ENCODE measurements around the gene FLAD1. TPM values are rescaled to one million over a fixed set of nuclear protein-coding genes. Genes with fewer than 3 reads are reported as not detected.
"Not testable (repeated sequence)": the region's sequence is repeated elsewhere in the genome, so short reads cannot be mapped to it uniquely, and the experiment has no call there.

FLAD1 gene
- total RNA-seq, 1 experiment from 2014 or later: 72.8 TPM

GRCh38 chr1:154974808-154975408 is 8.2 kb upstream of the FLAD1 start:
- in situ Hi-C loops (cut with HindIII; ENCODE audit: low pct_unique_long_range_greater_than_20kb, low sequenced_read_pairs): no loop called here

GRCh38 chr1:154975409-154976059 is 7.6 kb upstream of the FLAD1 start:
- BruUV-seq (replicated peaks): TSS peak; percentile 87
- H3K27ac ChIP-seq (ENCODE audit: low read length): peak overlapping the region; percentile 98
- in situ Hi-C loops (cut with HindIII; ENCODE audit: low pct_unique_long_range_greater_than_20kb, low sequenced_read_pairs): no loop called here
- H3K4me3 ChIP-seq (ENCODE audit: low read depth in 2 of 2, low read length in 2 of 2): peak overlapping the region; percentile 77 to 88
- CTCF ChIA-PET: interaction anchor here (1.0 kb wide), 1 partner anchor 42 kb away, joined by 3 read pairs; no protein-coding TSS in a partner anchor
- DNase-seq (ENCODE audit: low read depth, low spot score): no peak
- H3K9me3 ChIP-seq (ENCODE audit: control insufficient read depth, insufficient read depth, low read depth, low read length): no peaks in the 10 kb centered on the region
- no peak for TF ChIP-seq REST (IDR thresholded peaks at IDR 0.05; ENCODE audit: insufficient read depth in 1 of 2, low read depth in 2 of 2, low read length in 1 of 2)
- TF ChIP-seq TCF7L2 (IDR thresholded peaks at IDR 0.05; ENCODE audit: low read depth, low read length): no peak
- no peak for TF ChIP-seq POLR2AphosphoS5 (IDR thresholded peaks at IDR 0.05; ENCODE audit: low read depth, low read length)
- TF ChIP-seq CTCF (IDR thresholded peaks at IDR 0.05): no peak
- no peak for TF ChIP-seq SIN3A (IDR thresholded peaks at IDR 0.05; ENCODE audit: borderline replicate concordance, insufficient read depth, low read depth, low read length)
- ATAC-seq: no peak
- intact Hi-C loops (cut with micrococcal nuclease; ENCODE audit: unreplicated experiment): no loop called here
- H3K36me3 ChIP-seq (ENCODE audit: control insufficient read depth, insufficient read depth, low read length): peaks cover 11% of the 10 kb centered on the region
- peaks cover 44% of the 10 kb centered on the region for H3K4me1 ChIP-seq (ENCODE audit: control insufficient read depth, insufficient read depth, low read length)
- POLR2A ChIA-PET: interaction anchor here (0.7 kb wide), 1 partner anchor 21 kb away, joined by 3 read pairs; no protein-coding TSS in a partner anchor
- no peaks in the 10 kb centered on the region for H3K27me3 ChIP-seq (ENCODE audit: control insufficient read depth, insufficient read depth, low read length)

More at GRCh38 chr1:154974808-154975408, 8.2 kb upstream of the FLAD1 start:
- Histone ChIP-seq H3K36me3 (ENCODE audit: control insufficient read depth, insufficient read depth, low read length) (peaks cover 11% of the 10 kb centered on the region), H3K9me3 (ENCODE audit: control insufficient read depth, insufficient read depth, low read depth, low read length) (no peaks in the 10 kb centered on the region), H3K4me1 (ENCODE audit: control insufficient read depth, insufficient read depth, low read length) (peaks cover 44% of the 10 kb centered on the region), H3K27me3 (ENCODE audit: control insufficient read depth, insufficient read depth, low read length) (no peaks in the 10 kb centered on the region), H3K27ac (ENCODE audit: low read length) (peak overlapping the region; percentile 98), H3K4me3 (ENCODE audit: low read depth in 2 of 2, low read length in 2 of 2) (peak overlapping the region; percentile 77 to 88)
- BruUV-seq (replicated peaks): no TSS peak
- TF ChIP-seq TCF7L2 (IDR thresholded peaks at IDR 0.05; ENCODE audit: low read depth, low read length): peak; percentile 94
- TF ChIP-seq POLR2AphosphoS5 (IDR thresholded peaks at IDR 0.05; ENCODE audit: low read depth, low read length): peak; percentile 87
- TF ChIP-seq CTCF (IDR thresholded peaks at IDR 0.05): no peak
- CTCF ChIA-PET: interaction anchor here (1.0 kb wide), 1 partner anchor 42 kb away, joined by 3 read pairs; no protein-coding TSS in a partner anchor
- intact Hi-C loops (cut with micrococcal nuclease; ENCODE audit: unreplicated experiment): no loop called here
- POLR2A ChIA-PET: interaction anchor here (0.5 to 1.1 kb wide), 3 partner anchors 21 to 703 kb away, joined by 3 to 4 read pairs (median 3); no protein-coding TSS in a partner anchor
- peak; percentile 98 for DNase-seq (ENCODE audit: low read depth, low spot score)
- ATAC-seq: peak; percentile 54

GRCh38 chr1:154977762-154978161 is 5.4 kb upstream of the FLAD1 start:
- H3K27me3 ChIP-seq (ENCODE audit: control insufficient read depth, insufficient read depth, low read length); H3K9me3 ChIP-seq (ENCODE audit: control insufficient read depth, insufficient read depth, low read depth, low read length); ATAC-seq; BruUV-seq (replicated peaks); DNase-seq (ENCODE audit: low read depth, low spot score); CTCF ChIA-PET; intact Hi-C loops (cut with micrococcal nuclease; ENCODE audit: unreplicated experiment); in situ Hi-C loops (cut with HindIII; ENCODE audit: low pct_unique_long_range_greater_than_20kb, low sequenced_read_pairs); POLR2A ChIA-PET; H3K4me3 ChIP-seq (ENCODE audit: low read depth in 2 of 2, low read length in 2 of 2): not testable (repeated sequence)
- Histone ChIP-seq H3K4me1 (ENCODE audit: control insufficient read depth, insufficient read depth, low read length) (peaks cover 32% of the 10 kb centered on the region), H3K27ac (ENCODE audit: low read length) (peak overlapping the region; percentile 98), H3K36me3 (ENCODE audit: control insufficient read depth, insufficient read depth, low read length) (peaks cover 13% of the 10 kb centered on the region)

Measured in Panc1 (cell line).